ENCODE data around the gene NPTXR.

NPTXR gene

DNA sequence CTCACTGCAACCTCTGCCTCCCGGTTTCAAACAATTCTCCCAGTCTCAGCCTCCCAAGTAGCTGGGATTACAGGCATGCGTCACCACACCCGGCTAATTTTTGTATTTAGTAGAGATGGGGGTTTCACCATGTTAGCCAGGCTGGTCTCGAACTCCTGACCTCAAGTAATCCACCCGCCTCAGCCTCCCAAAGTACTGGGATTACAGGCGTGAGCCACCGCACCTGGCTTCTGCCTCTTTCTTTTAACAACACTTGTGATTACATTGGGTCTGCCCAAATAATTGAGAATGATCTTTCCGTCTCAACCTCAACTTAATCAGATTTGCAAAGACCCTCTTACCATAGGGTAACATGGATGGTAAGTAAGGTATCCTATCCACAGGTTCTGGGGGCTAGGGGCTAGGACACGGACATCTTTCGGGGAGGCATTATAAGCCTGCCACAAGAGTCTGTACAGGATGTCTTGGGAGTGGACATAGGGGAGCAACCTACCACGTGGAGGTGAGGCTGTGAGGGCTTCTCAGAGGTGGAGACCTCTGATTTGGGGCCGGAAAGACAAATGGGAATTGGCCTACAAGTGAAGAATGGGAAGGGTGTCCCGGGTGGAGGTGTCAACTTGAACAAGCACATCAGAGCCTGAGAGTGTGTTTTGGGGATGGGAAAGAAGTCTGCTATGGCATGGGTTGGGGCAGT is 30.8 kb upstream of the NPTXR start:
- no peak overlapping the region for H3K4me3 ChIP-seq (ENCODE audit: low read depth in 1 of 2, low read length in 1 of 2)
- peaks cover 25 to 30% of the 10 kb centered on the region in 2 experiments for H3K4me1 ChIP-seq (ENCODE audit: control insufficient read depth in 1 of 2, insufficient read depth in 1 of 2, low read depth in 1 of 2, low read length in 1 of 2)
- no peaks in the 10 kb centered on the region for H3K9me3 ChIP-seq
- peaks cover 47% of the 10 kb centered on the region for H3K27me3 ChIP-seq
- peaks cover 3% of the 10 kb centered on the region for H3K36me3 ChIP-seq
- no peak overlapping the region for H3K27ac ChIP-seq
- TF ChIP-seq, protein P1, sequence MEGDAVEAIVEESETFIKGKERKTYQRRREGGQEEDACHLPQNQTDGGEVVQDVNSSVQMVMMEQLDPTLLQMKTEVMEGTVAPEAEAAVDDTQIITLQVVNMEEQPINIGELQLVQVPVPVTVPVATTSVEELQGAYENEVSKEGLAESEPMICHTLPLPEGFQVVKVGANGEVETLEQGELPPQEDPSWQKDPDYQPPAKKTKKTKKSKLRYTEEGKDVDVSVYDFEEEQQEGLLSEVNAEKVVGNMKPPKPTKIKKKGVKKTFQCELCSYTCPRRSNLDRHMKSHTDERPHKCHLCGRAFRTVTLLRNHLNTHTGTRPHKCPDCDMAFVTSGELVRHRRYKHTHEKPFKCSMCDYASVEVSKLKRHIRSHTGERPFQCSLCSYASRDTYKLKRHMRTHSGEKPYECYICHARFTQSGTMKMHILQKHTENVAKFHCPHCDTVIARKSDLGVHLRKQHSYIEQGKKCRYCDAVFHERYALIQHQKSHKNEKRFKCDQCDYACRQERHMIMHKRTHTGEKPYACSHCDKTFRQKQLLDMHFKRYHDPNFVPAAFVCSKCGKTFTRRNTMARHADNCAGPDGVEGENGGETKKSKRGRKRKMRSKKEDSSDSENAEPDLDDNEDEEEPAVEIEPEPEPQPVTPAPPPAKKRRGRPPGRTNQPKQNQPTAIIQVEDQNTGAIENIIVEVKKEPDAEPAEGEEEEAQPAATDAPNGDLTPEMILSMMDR (IDR thresholded peaks at IDR 0.05) = no peak

DNA sequence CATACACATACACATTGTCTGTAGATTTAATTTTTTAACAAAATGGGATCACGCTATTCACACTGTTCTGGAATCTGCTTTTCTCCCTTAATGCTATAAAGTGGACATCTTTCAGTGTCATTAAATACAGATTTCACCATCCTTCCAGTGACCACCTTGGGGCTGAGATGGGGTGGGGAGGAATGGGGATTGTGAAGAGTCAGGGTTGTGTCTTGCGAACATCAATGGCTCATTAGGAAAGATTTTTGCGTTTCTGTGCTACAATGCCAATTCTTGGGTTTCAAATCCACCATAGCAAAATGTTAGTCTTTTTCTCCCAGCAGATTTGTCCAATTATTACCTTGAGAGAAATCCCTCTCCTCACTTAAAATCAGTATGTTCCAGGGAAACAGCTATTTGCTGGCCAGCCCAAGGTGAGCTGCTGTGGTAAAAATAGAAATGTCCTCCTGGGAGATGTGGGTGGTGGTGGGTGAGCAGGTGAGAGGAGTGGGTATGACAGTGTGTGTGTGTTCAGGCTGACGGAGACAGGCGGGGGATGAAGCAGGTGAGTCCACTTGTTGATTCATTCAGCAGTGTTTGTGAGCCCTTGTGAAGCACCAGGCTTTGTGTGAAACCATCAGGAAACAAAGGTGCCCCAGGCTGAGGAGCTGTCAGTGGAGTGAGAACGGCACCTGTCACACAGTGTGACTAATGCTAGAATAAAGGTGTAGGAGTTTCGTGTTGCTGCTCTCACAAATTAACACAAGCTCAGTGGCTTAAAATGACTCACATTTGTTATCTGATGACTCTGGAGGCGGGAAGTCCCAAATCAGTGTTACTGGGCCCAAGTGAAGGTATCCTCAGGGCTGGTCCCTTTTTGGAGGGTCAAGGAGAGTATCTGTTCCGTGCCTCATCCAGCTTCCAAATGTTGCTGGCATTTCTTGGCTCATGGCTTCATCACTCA is 29.9 kb upstream of the NPTXR start:
- Histone ChIP-seq H3K9me3 (no peaks in the 10 kb centered on the region), H3K4me1 (ENCODE audit: control insufficient read depth in 1 of 2, insufficient read depth in 1 of 2, low read depth in 1 of 2, low read length in 1 of 2) (peaks cover 29 to 38% of the 10 kb centered on the region in 2 experiments), H3K36me3 (peaks cover 8% of the 10 kb centered on the region), H3K27me3 (peaks cover 40% of the 10 kb centered on the region), H3K27ac (no peak overlapping the region), H3K4me3 (ENCODE audit: low read depth in 1 of 2, low read length in 1 of 2) (peak overlapping the region in 1 of 2 experiments; percentile 95)
- TF ChIP-seq, protein P1 (IDR thresholded peaks at IDR 0.05) = no peak

DNA sequence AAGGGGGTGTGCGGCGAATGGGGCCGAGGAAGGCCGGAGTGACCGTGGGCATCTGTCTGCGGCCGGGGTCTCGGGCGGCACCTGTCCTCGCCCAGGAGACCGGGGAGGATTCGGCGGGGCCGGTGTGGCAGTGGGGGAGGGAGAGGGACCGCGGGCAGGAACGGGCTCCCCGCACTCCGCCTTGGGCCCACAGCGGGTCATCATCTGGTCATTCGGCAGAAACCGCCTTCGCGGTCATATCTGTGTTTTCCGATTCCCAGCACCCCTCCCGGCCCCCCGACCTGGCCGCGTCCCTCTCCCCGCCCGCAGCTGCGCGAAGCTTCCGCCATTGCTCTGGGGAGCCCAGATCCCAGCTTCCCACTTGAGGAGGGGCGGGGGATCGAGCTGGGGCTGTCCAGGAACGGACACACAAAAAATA is 29.0 kb upstream of the NPTXR start:
- H3K9me3 ChIP-seq = no peaks in the 10 kb centered on the region
- TF ChIP-seq, protein P1 (IDR thresholded peaks at IDR 0.05) = no peak
- peak overlapping the region; percentile 90 to 95 for H3K4me3 ChIP-seq (ENCODE audit: low read depth in 1 of 2, low read length in 1 of 2)
- peaks cover 29 to 39% of the 10 kb centered on the region in 2 experiments for H3K4me1 ChIP-seq (ENCODE audit: control insufficient read depth in 1 of 2, insufficient read depth in 1 of 2, low read depth in 1 of 2, low read length in 1 of 2)
- H3K27me3 ChIP-seq = peaks cover 40% of the 10 kb centered on the region
- H3K27ac ChIP-seq = peak overlapping the region; percentile 86
- H3K36me3 ChIP-seq = peaks cover 15% of the 10 kb centered on the region

DNA sequence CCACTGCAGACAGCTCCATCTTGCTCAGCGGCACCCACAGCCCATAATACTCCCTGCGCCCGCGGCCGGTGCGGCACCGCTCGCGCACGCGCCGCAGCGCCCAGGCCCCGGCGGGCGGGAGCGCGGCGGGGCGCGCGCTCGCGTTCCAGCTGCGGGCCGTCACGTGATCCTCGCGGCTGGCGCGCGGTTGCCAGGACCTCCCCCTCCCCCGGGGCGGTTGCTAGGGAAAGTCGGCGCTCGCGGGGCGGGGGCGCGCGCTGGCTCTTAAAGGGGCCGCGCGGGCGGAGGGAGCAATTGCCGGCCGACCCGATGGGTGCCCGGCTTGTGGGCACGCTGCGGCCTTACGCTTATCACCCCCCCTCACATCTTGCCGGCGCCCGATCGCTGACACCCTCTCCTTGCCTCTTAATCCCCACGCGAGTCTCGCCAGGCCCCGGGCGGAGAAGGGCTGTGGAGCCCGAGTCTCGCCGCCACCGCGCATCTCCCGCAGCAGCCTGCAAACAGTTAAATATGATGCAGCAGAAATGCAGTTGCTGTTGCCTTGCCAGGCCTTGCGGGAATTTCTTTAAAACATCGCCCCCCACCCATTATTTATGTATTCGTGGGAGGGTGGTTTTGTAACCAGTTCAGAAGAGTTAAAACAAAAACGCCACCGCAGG is 28.5 kb upstream of the NPTXR start, which contains the start of gene CBX6:
CBX6 (minus strand) TSS at position 45 of the 659 bp plus-strand sequence; CDS start at position 19, 26 bp downstream.
- peak within 1 kb of the TSS; percentile 90 to 95 for H3K4me3 ChIP-seq (ENCODE audit: low read depth in 1 of 2, low read length in 1 of 2)
- H3K27ac ChIP-seq = peak within 1 kb of the TSS; percentile 86
- H3K9me3 ChIP-seq = no peaks in the 10 kb centered on the region
- TF ChIP-seq, protein P1 (IDR thresholded peaks at IDR 0.05) = peak; percentile 43
- peaks cover 29 to 39% of the 10 kb centered on the region in 2 experiments for H3K4me1 ChIP-seq (ENCODE audit: control insufficient read depth in 1 of 2, insufficient read depth in 1 of 2, low read depth in 1 of 2, low read length in 1 of 2)
- H3K36me3 ChIP-seq = peaks cover 20% of the 10 kb centered on the region
- H3K27me3 ChIP-seq = peaks cover 40% of the 10 kb centered on the region

Measured in neutrophil (primary cell).